HCT116 (cell line): Measurements from ENCODE around the gene USP12. TPM values are rescaled to one million over a fixed set of nuclear protein-coding genes. Genes with fewer than 3 reads are reported as not detected.
A peak's percentile ranks its signal among the peaks of the same experiment; 100 is the strongest.

ENCODE experiments used
- ATAC-seq: fragments of 200-7000 bp; cut with Tn5 transposase; 2 replicates; pipeline ENCODE4 v1.9.1; 2020; ENCODE audit warnings: mild to moderate bottlenecking, moderate library complexity
- BruUV-seq: library from RNA; stranded (reverse); fragments of 400-500 nt; replicated peaks from 2 replicates; lab custom pipeline; 2021; lab: Mats Ljungman, UMichigan
- CTCF ChIA-PET: fragments of 300-600 bp; sonication (Branson Sonifier 250); formaldehyde crosslinking; loops from one replicate; lab custom pipeline; 2021; ENCODE audit warnings: antibody characterized with exemption; lab: Charles Lee
- POLR2A ChIA-PET: fragments of 300-600, 350-600 bp; sonication (Branson Sonifier 250); formaldehyde crosslinking; loops from one replicate; lab custom pipeline; 2021; ENCODE audit warnings: antibody characterized with exemption; lab: Charles Lee
- RAD21 ChIA-PET, 2 experiments: fragments of 300-600 bp; sonication (Branson Sonifier 250); formaldehyde crosslinking; loops; one replicate each; lab custom pipeline; 2023; ENCODE audit warnings: low total read pairs in 2 of 2; ENCODE audit not compliant: uncharacterized antibody in 2 of 2, unreplicated experiment in 2 of 2, low non-redundant PET in 1 of 2; lab: Charles Lee
- DNase-seq: peaks from one replicate; pipeline ENCODE4 v3.0.0-alpha.2; 2010; ENCODE audit warnings: low read depth, low spot score
- H2AFZ ChIP-seq: fragments of 200-600 bp; shearing (Covaris generic), sonication (generic); 2 replicates; pipeline ENCODE4 v1.6.1; 2017; ENCODE audit warnings: low read depth, mixed run types, mixed read lengths, antibody characterized with exemption, low read length; ENCODE audit not compliant: poor library complexity, severe bottlenecking
- H3K27ac ChIP-seq: 2 replicates; pipeline ENCODE4 v1.5.1; 2012; ENCODE audit warnings: low read depth, low read length
- H3K27me3 ChIP-seq: fragments of 200-600 bp; sonication (generic); 2 replicates; pipeline ENCODE4 v1.6.1; 2016; ENCODE audit warnings: mixed run types, low read length, mixed read lengths; ENCODE audit not compliant: insufficient read depth
- H3K36me3 ChIP-seq, 2 experiments: fragments of 200-500 bp in 1 of 2; fragments of 200-600 bp in 1 of 2; sonication (Bioruptor generic) in 1 of 2; sonication (generic) in 1 of 2; 2 replicates each; pipeline versions ENCODE4 v1.5.1 to v1.6.1; 2014 to 2016; ENCODE audit warnings: low read length in 2 of 2, inconsistent platforms in 1 of 2, mixed read lengths in 1 of 2, mixed run types in 1 of 2; ENCODE audit not compliant: insufficient read depth in 2 of 2, control insufficient read depth in 1 of 2
- H3K4me1 ChIP-seq, 2 experiments: fragments of 200-600 bp in 1 of 2; sonication (generic) in 1 of 2; 2 replicates each; pipeline versions ENCODE4 v1.5.1 to v1.6.1; 2012 to 2017; ENCODE audit warnings: low read length in 2 of 2, inconsistent platforms in 1 of 2, mild to moderate bottlenecking in 1 of 2, mixed read lengths in 1 of 2, mixed run types in 1 of 2, moderate library complexity in 1 of 2; ENCODE audit not compliant: insufficient read depth in 2 of 2, control insufficient read depth in 1 of 2
- H3K4me2 ChIP-seq: fragments of 200-600 bp; sonication (generic); 2 replicates; pipeline ENCODE4 v1.6.1; 2017; ENCODE audit warnings: mixed run types, low read length, mixed read lengths
- H3K4me3 ChIP-seq, 2 experiments: fragments of 200-600 bp in 1 of 2; sonication (generic) in 1 of 2; replicated peaks in 1 of 2; 2 replicates each; pipeline ENCODE4 v1.5.1; 2011 to 2016; ENCODE audit warnings: low read length in 2 of 2, control low read depth in 1 of 2, low read depth in 1 of 2, mild to moderate bottlenecking in 1 of 2, mixed read lengths in 1 of 2, mixed run types in 1 of 2
- H3K79me2 ChIP-seq: fragments of 200-600 bp; sonication (generic); 2 replicates; pipeline ENCODE4 v1.6.1; 2017; ENCODE audit warnings: mild to moderate bottlenecking, mixed run types, low read length, moderate library complexity, mixed read lengths; ENCODE audit not compliant: insufficient read depth
- H3K9ac ChIP-seq: fragments of 200-600 bp; sonication (generic); 2 replicates; pipeline ENCODE4 v1.6.1; 2016; ENCODE audit warnings: low read length, mixed read lengths
- H3K9me2 ChIP-seq: fragments of 200-600 bp; sonication (generic), shearing (Covaris generic); 2 replicates; pipeline ENCODE4 v1.6.1; 2017; ENCODE audit warnings: mixed run types, mild to moderate bottlenecking, moderate library complexity; ENCODE audit not compliant: insufficient read depth
- H3K9me3 ChIP-seq, 2 experiments: fragments of 200-500 bp in 1 of 2; fragments of 200-600 bp in 1 of 2; sonication (Bioruptor generic) in 1 of 2; sonication (generic) in 1 of 2; 2 replicates each; pipeline ENCODE4 v1.6.1; 2014 to 2017; ENCODE audit warnings: low read length in 2 of 2, mixed read lengths in 2 of 2, inconsistent platforms in 1 of 2, low read depth in 1 of 2, mild to moderate bottlenecking in 1 of 2, mixed run types in 1 of 2, moderate library complexity in 1 of 2; ENCODE audit not compliant: control insufficient read depth in 1 of 2, insufficient read depth in 1 of 2
- H4K20me1 ChIP-seq: fragments of 200-600 bp; sonication (generic), shearing (Covaris generic); 2 replicates; pipeline ENCODE4 v1.6.1; 2017; ENCODE audit warnings: mixed run types, mild to moderate bottlenecking, moderate library complexity; ENCODE audit not compliant: insufficient read depth
- ATF3 ChIP-seq: IDR thresholded peaks from 2 replicates; pipeline ENCODE4 v1.6.1; 2012
- CBX3 ChIP-seq: IDR thresholded peaks from 2 replicates; pipeline ENCODE4 v1.6.1; 2012; ENCODE audit warnings: low read depth
- CEBPB ChIP-seq: IDR thresholded peaks from 2 replicates; pipeline ENCODE4 v1.6.1; 2012; ENCODE audit warnings: low read depth
- EGR1 ChIP-seq: IDR thresholded peaks from 2 replicates; pipeline ENCODE4 v1.6.1; 2012; ENCODE audit warnings: low read depth
- ELF1 ChIP-seq: IDR thresholded peaks from 2 replicates; pipeline ENCODE4 v1.6.1; 2012; ENCODE audit warnings: low read depth, borderline replicate concordance
- EZH2 ChIP-seq: fragments of 200-600 bp; sonication (generic); IDR thresholded peaks from 2 replicates; pipeline ENCODE4 v1.6.1; 2017; ENCODE audit warnings: antibody characterized with exemption, mixed run types
- EZH2phosphoT487 ChIP-seq: fragments of 200-600 bp; IDR thresholded peaks from 2 replicates; pipeline ENCODE4 v1.6.1; 2018; ENCODE audit warnings: antibody characterized with exemption, borderline replicate concordance
- FOSL1 ChIP-seq: IDR thresholded peaks from 2 replicates; pipeline ENCODE4 v1.6.1; 2012; ENCODE audit warnings: low read depth
- JUND ChIP-seq: IDR thresholded peaks from 2 replicates; pipeline ENCODE4 v1.6.1; 2012
- MAX ChIP-seq: IDR thresholded peaks from 2 replicates; pipeline ENCODE4 v1.6.1; 2012
- POLR2A ChIP-seq: IDR thresholded peaks from 2 replicates; pipeline ENCODE4 v1.7.0; 2011; ENCODE audit warnings: borderline replicate concordance; ENCODE audit not compliant: insufficient read depth, insufficient read length; ENCODE audit errors: extremely low read depth
- POLR2AphosphoS5 ChIP-seq: IDR thresholded peaks from 2 replicates; pipeline ENCODE4 v1.6.1; 2011; ENCODE audit warnings: mild to moderate bottlenecking, low read depth, low read length, moderate library complexity
- RAD21 ChIP-seq: IDR thresholded peaks from 2 replicates; pipeline ENCODE4 v1.6.1; 2012; ENCODE audit warnings: low read depth, mild to moderate bottlenecking
- SIN3A ChIP-seq: IDR thresholded peaks from 2 replicates; pipeline ENCODE4 v1.6.1; 2012; ENCODE audit warnings: low read depth
- SP1 ChIP-seq: IDR thresholded peaks from 2 replicates; pipeline ENCODE4 v1.6.1; 2012; ENCODE audit warnings: low read depth
- SRF ChIP-seq: IDR thresholded peaks from 2 replicates; pipeline ENCODE4 v1.6.1; 2012; ENCODE audit warnings: low read depth
- TCF7L2 ChIP-seq: IDR thresholded peaks from 2 replicates; pipeline ENCODE4 v1.7.0; 2011; ENCODE audit warnings: borderline replicate concordance, inconsistent platforms; ENCODE audit not compliant: insufficient read depth, insufficient read length; ENCODE audit errors: extremely low read depth
- YY1 ChIP-seq: IDR thresholded peaks from 2 replicates; pipeline ENCODE4 v1.6.1; 2011; ENCODE audit warnings: low read length, low read depth, moderate library complexity, mild to moderate bottlenecking; ENCODE audit not compliant: insufficient replicate concordance; ENCODE audit errors: extremely low read depth
- ZFX ChIP-seq: fragments of 450-650 bp; IDR thresholded peaks from 2 replicates; pipeline ENCODE4 v1.6.1; 2017
- intact Hi-C: fragments of 100-400 bp; cut with micrococcal nuclease; formaldehyde crosslinking; loops from 2 replicates; pipeline ENCODE4 v1.10.0; 2022
- total RNA-seq: library from RNA; stranded (reverse); gene quantifications from one replicate; pipeline ENCODE4 v1.2.1, GENCODE V29; 2021; ENCODE audit not compliant: unreplicated experiment

USP12 gene
- total RNA-seq, 1 experiment from 2014 or later, result 28.3 TPM

- CTCF ChIA-PET, result interaction anchor here (0.9 kb wide), 1 partner anchor 169 kb away, joined by 3 read pairs; no protein-coding TSS in a partner anchor
- H3K79me2 ChIP-seq, result peaks cover 59% of the 10 kb centered on the region
- ATAC-seq, result no peak
These were observed 1.4 kb downstream of the USP12 start for GRCh38 chr13:27170221-27170515.

More at GRCh38 chr13:27170221-27170515, 1.4 kb downstream of the USP12 start:
- RAD21 ChIA-PET, result interaction anchor here in 1 of 2 experiments (1.0 kb wide), 1 partner anchor 25 kb away, joined by 4 read pairs; no protein-coding TSS in a partner anchor
- Histone ChIP-seq H2AFZ (no peak overlapping the region), H3K27me3 (no peaks in the 10 kb centered on the region), H3K27ac (peak overlapping the region; percentile 66; the same call in 1 of the 2 replicates), H4K20me1 (peaks cover 14% of the 10 kb centered on the region), H3K9me3 (no peaks in the 10 kb centered on the region), H3K4me3 (peak overlapping the region; percentile 68 to 73), H3K9ac (peak overlapping the region; percentile 75), H3K9me2 (no peaks in the 10 kb centered on the region), H3K4me1 (peaks cover 15 to 36% of the 10 kb centered on the region in 2 experiments; a peak in 3 of 4 replicates), H3K36me3 (no peaks in the 10 kb centered on the region), H3K4me2 (peak overlapping the region; percentile 97)
- POLR2A ChIA-PET, result interaction anchor here (1.2 kb wide), 1 partner anchor 25 kb away, joined by 4 read pairs; no protein-coding TSS in a partner anchor
- TSS peak; percentile 61 for BruUV-seq
- intact Hi-C loops, result loop anchor here (2.0 kb wide), 2 partner anchors 81 to 183 kb away; partner anchors contain the start of gene RPL21
- no peak for TF ChIP-seq EZH2phosphoT487
- TF ChIP-seq ZFX, result no peak
- no peak for TF ChIP-seq SRF
- no peak for TF ChIP-seq EGR1
- no peak for TF ChIP-seq POLR2AphosphoS5
- no peak for TF ChIP-seq MAX
- TF ChIP-seq FOSL1, result no peak
- no peak for TF ChIP-seq CBX3
- no peak for TF ChIP-seq CEBPB
- no peak for TF ChIP-seq POLR2A
- TF ChIP-seq SIN3A, result no peak
- no peak for TF ChIP-seq YY1
- no peak for TF ChIP-seq JUND
- no peak for TF ChIP-seq RAD21
- TF ChIP-seq SP1, result no peak
- no peak for TF ChIP-seq EZH2
- TF ChIP-seq ELF1, result no peak
- no peak for TF ChIP-seq TCF7L2
- no peak for TF ChIP-seq ATF3
- DNase-seq, result no peak
